ENCODE data around the gene OSBPL3. TPM values are rescaled to one million over a fixed set of nuclear protein-coding genes. Genes with fewer than 3 reads are reported as not detected.

Gene OSBPL3
- total RNA-seq, 1 donor from 2014 or later = 37.5 TPM

DNA sequence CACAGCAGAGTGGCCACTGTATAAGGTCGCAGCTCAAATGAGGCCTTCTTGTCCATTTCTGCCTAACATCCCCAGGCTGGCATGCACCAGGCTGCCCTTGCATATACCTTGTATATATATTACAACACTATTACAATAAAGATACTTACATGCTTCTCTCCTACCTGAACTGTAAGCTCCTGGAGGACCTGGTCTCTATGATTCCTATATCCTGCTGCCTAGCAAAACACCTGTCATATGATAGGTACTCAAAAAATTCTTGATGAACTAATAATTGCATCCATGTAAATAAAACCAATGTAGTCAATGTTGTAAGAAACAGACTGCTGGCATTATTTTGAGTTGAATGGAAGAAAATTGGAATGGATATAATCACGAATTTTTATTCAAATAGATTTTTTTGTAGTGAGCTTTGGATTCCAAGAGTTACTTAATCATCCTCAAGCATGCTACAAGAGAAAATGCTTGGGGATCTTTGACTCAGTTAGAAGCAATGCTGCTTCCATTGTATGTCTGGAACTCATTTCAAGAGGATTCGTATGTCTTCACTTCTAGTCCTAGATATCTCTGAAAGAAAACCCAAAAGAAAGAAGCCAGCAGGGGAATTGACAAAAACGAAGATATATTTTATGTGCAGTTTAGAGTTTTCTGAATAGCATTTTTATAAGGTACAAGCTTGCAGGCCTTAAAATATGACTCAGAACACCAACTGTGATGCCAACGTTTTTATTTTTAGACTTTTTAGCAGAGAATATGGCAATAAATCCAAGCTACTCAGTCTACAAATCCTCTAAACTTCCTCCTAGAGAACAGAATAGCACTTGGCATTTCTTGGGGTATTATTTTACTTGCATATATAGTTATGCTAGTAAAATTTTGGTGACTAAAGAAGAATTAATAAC is 53.1 kb downstream of the OSBPL3 start:
- Mint-ChIP-seq H3K4me3 (ENCODE audit: unreplicated experiment) (no peak overlapping the region), H3K36me3 (ENCODE audit: unreplicated experiment) (no peaks in the 10 kb centered on the region), H3K4me1 (ENCODE audit: low read depth, unreplicated experiment) (peaks cover 11% of the 10 kb centered on the region), H3K9me3 (ENCODE audit: unreplicated experiment) (no peaks in the 10 kb centered on the region), H3K27me3 (ENCODE audit: unreplicated experiment) (peaks cover 2% of the 10 kb centered on the region), H3K27ac (ENCODE audit: unreplicated experiment) (no peak overlapping the region)
- DNase-seq = no peak
- TF ChIP-seq, protein P1, sequence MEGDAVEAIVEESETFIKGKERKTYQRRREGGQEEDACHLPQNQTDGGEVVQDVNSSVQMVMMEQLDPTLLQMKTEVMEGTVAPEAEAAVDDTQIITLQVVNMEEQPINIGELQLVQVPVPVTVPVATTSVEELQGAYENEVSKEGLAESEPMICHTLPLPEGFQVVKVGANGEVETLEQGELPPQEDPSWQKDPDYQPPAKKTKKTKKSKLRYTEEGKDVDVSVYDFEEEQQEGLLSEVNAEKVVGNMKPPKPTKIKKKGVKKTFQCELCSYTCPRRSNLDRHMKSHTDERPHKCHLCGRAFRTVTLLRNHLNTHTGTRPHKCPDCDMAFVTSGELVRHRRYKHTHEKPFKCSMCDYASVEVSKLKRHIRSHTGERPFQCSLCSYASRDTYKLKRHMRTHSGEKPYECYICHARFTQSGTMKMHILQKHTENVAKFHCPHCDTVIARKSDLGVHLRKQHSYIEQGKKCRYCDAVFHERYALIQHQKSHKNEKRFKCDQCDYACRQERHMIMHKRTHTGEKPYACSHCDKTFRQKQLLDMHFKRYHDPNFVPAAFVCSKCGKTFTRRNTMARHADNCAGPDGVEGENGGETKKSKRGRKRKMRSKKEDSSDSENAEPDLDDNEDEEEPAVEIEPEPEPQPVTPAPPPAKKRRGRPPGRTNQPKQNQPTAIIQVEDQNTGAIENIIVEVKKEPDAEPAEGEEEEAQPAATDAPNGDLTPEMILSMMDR (IDR thresholded peaks at IDR 0.05; ENCODE audit: partially characterized antibody, unreplicated experiment) = no peak

DNA sequence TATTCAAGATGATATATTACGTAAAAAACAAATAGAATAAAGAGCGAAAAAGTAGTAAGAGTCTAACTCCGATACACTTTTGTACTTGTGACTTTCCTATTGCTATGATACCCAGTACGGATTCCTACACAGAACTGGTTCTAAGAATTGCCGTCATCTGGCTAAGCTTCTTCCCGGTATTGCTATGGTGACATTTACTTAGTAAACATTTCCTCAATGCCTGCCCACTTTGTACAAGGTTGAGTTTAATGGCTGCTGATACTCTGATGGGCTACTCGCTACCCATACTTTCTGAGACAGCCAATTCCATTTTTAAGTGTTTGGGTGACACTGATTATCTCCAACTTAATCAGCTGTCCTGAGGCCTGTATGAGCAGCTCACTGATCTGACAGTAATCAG is 55.6 kb downstream of the OSBPL3 start:
- no peak overlapping the region for H3K27ac Mint-ChIP-seq (ENCODE audit: unreplicated experiment)
- H3K27me3 Mint-ChIP-seq (ENCODE audit: unreplicated experiment) = no peaks in the 10 kb centered on the region
- no peaks in the 10 kb centered on the region for H3K36me3 Mint-ChIP-seq (ENCODE audit: unreplicated experiment)
- DNase-seq = no peak
- H3K4me1 Mint-ChIP-seq (ENCODE audit: low read depth, unreplicated experiment) = peaks cover 24% of the 10 kb centered on the region
- no peak overlapping the region for H3K4me3 Mint-ChIP-seq (ENCODE audit: unreplicated experiment)
- H3K9me3 Mint-ChIP-seq (ENCODE audit: unreplicated experiment) = no peaks in the 10 kb centered on the region
- TF ChIP-seq, protein P1 (IDR thresholded peaks at IDR 0.05; ENCODE audit: partially characterized antibody, unreplicated experiment) = no peak

- Mint-ChIP-seq H3K27me3 (ENCODE audit: unreplicated experiment) (no peaks in the 10 kb centered on the region), H3K4me1 (ENCODE audit: low read depth, unreplicated experiment) (peaks cover 24% of the 10 kb centered on the region), H3K36me3 (ENCODE audit: unreplicated experiment) (no peaks in the 10 kb centered on the region), H3K9me3 (ENCODE audit: unreplicated experiment) (no peaks in the 10 kb centered on the region), H3K4me3 (ENCODE audit: unreplicated experiment) (no peak overlapping the region), H3K27ac (ENCODE audit: unreplicated experiment) (no peak overlapping the region)
- TF ChIP-seq, protein P1 (IDR thresholded peaks at IDR 0.05; ENCODE audit: partially characterized antibody, unreplicated experiment) = no peak
- DNase-seq = no peak
Measured at GRCh38 chr7:24923172-24923865, 56.7 kb downstream of the OSBPL3 start.

DNA sequence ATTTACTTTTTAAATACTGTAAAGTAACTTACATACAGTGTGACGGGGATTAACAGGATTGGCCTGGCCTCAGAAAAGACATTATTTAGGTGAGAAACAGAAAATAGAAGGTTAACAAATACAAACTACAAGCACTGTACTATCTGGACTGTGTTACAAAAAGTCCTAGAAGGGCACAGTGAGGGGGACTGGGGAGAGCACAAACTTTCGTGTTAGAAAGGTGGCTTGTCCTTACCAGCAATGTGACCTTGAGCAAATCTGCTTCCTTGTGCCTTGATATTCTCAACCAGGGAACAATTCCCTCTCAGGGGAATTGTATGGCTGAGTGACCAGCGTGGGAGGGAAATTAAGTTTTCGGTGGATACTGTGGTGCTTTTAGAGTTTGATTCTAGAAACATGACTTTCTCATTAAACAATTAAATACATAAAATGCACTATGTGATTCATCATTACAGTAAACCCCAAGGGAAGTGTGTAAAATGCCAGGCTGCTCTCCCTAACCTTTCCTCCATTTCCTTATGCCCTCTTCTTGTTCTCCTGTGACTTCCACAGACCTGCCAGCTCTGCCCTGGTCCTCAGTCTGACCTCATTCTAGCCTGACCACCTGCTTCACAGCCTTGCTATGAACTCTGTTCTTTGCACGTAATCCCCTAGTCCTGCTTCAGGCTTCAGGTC is 57.7 kb downstream of the OSBPL3 start:
- peaks cover 24% of the 10 kb centered on the region for H3K4me1 Mint-ChIP-seq (ENCODE audit: low read depth, unreplicated experiment)
- H3K4me3 Mint-ChIP-seq (ENCODE audit: unreplicated experiment) = no peak overlapping the region
- no peak overlapping the region for H3K27ac Mint-ChIP-seq (ENCODE audit: unreplicated experiment)
- TF ChIP-seq, protein P1 (IDR thresholded peaks at IDR 0.05; ENCODE audit: partially characterized antibody, unreplicated experiment) = no peak
- no peaks in the 10 kb centered on the region for H3K36me3 Mint-ChIP-seq (ENCODE audit: unreplicated experiment)
- no peaks in the 10 kb centered on the region for H3K9me3 Mint-ChIP-seq (ENCODE audit: unreplicated experiment)
- DNase-seq = no peak
- peaks cover 2% of the 10 kb centered on the region for H3K27me3 Mint-ChIP-seq (ENCODE audit: unreplicated experiment)
